ENCODE results near the gene BMPER. TPM values are rescaled to one million over a fixed set of nuclear protein-coding genes. Genes with fewer than 3 reads are reported as not detected.

BMPER gene
- total RNA-seq, 4 donors from 2014 or later = 0.25 to 2.3 (median 0.96) TPM

GRCh38 chr7:33921216-33921938, 16.0 kb downstream of the BMPER start:
- no peaks in the 10 kb centered on the region for H3K9me3 ChIP-seq
- TF ChIP-seq POLR2A (IDR thresholded peaks at IDR 0.05) = no peak
- no peak for TF ChIP-seq CTCF (IDR thresholded peaks at IDR 0.05)
- H3K36me3 ChIP-seq = no peaks in the 10 kb centered on the region
- no peak for DNase-seq
- no peak overlapping the region for H3K4me3 ChIP-seq (replicated peaks in 1 of 3)
- intact Hi-C loops (cut with DNase I) = loop anchor here (10.0 kb wide), 1 partner anchor 667 kb away; no protein-coding TSS in a partner anchor
- H3K27me3 ChIP-seq = no peaks in the 10 kb centered on the region
- no peaks in the 10 kb centered on the region for H3K4me1 ChIP-seq
- no peak overlapping the region for H3K27ac ChIP-seq
- 84 to 93% methylated on average over 17 of the region's 17 CpGs for WGBS, 2 donors

GRCh38 chr7:33922820-33923219, 17.5 kb downstream of the BMPER start:
- Histone ChIP-seq H3K4me1 (no peaks in the 10 kb centered on the region), H3K4me3 (replicated peaks in 1 of 3) (no peak overlapping the region), H3K27ac (no peak overlapping the region), H3K27me3 (no peaks in the 10 kb centered on the region), H3K9me3 (no peaks in the 10 kb centered on the region), H3K36me3 (no peaks in the 10 kb centered on the region)
- no peak for TF ChIP-seq POLR2A (IDR thresholded peaks at IDR 0.05)
- TF ChIP-seq CTCF (IDR thresholded peaks at IDR 0.05) = no peak
- intact Hi-C loops (cut with DNase I) = loop anchor here (10.0 kb wide), 1 partner anchor 668 kb away; no protein-coding TSS in a partner anchor
- 74 to 88% methylated on average over 2 of the region's 2 CpGs for WGBS, 2 donors
- peak in 1 of 2 donors; percentile 5 for DNase-seq

- H3K4me3 ChIP-seq (replicated peaks in 1 of 3) = no peak overlapping the region
- no peaks in the 10 kb centered on the region for H3K27me3 ChIP-seq
- WGBS, 2 donors = 92 to 93% methylated on average over 5 of the region's 5 CpGs
- H3K36me3 ChIP-seq = no peaks in the 10 kb centered on the region
- no peaks in the 10 kb centered on the region for H3K4me1 ChIP-seq
- H3K9me3 ChIP-seq = no peaks in the 10 kb centered on the region
- no peak for TF ChIP-seq CTCF (IDR thresholded peaks at IDR 0.05)
- intact Hi-C loops (cut with DNase I) = loop anchor here (10.0 kb wide), 1 partner anchor 669 kb away; no protein-coding TSS in a partner anchor
- H3K27ac ChIP-seq = no peak overlapping the region
- no peak for DNase-seq
Observed at GRCh38 chr7:33923440-33924229, 18.3 kb downstream of the BMPER start.

- no peak for DNase-seq
- TF ChIP-seq POLR2A (IDR thresholded peaks at IDR 0.05) (no peak), CTCF (IDR thresholded peaks at IDR 0.05) (no peak)
- Histone ChIP-seq H3K27me3 (no peaks in the 10 kb centered on the region), H3K27ac (no peak overlapping the region), H3K4me1 (no peaks in the 10 kb centered on the region), H3K9me3 (no peaks in the 10 kb centered on the region), H3K4me3 (replicated peaks in 1 of 3) (no peak overlapping the region), H3K36me3 (no peaks in the 10 kb centered on the region)
- 73 to 88% methylated on average over 3 of the region's 3 CpGs for WGBS, 2 donors
- intact Hi-C loops (cut with DNase I) = loop anchor here (10.0 kb wide), 1 partner anchor 672 kb away; no protein-coding TSS in a partner anchor
Observed at GRCh38 chr7:33926535-33926934, 21.2 kb downstream of the BMPER start.

- H3K9me3 ChIP-seq = no peaks in the 10 kb centered on the region
- no peak for TF ChIP-seq CTCF (IDR thresholded peaks at IDR 0.05)
- no peak for TF ChIP-seq POLR2A (IDR thresholded peaks at IDR 0.05)
- no peaks in the 10 kb centered on the region for H3K27me3 ChIP-seq
- H3K27ac ChIP-seq = no peak overlapping the region
- WGBS, 2 donors = 69 to 74% methylated on average over 7 of the region's 7 CpGs
- peaks cover 0 to 6% of the 10 kb centered on the region in 2 donors for H3K4me1 ChIP-seq
- intact Hi-C loops (cut with DNase I) = loop anchor here (10.0 kb wide), 1 partner anchor 674 kb away; no protein-coding TSS in a partner anchor
- DNase-seq = no peak
- H3K4me3 ChIP-seq (replicated peaks in 1 of 3) = no peak overlapping the region
- H3K36me3 ChIP-seq = no peaks in the 10 kb centered on the region
Observed at GRCh38 chr7:33928986-33929385, 23.6 kb downstream of the BMPER start.

Measured in thyroid gland (tissue), 4 donors.